Omental fat pad (tissue), 4 donors: ENCODE measurements around the gene FAM24B. TPM values are rescaled to one million over a fixed set of nuclear protein-coding genes. Genes with fewer than 3 reads are reported as not detected.

Experiments used
- ATAC-seq: fragments of 150-250 bp; one replicate; pipeline ENCODE4 v1.9.1; 2016; ENCODE audit warnings: mild to moderate bottlenecking, moderate library complexity; ENCODE audit not compliant: low FRiP score
- DNase-seq: peaks from one replicate; pipeline ENCODE4 v3.0.0-alpha.2; 2019; ENCODE audit warnings: low spot score
- CTCF ChIP-seq, 3 donors: fragments of 450-650 bp; IDR thresholded peaks; one replicate each; pipeline ENCODE4 v1.5.1; 2016 to 2017; ENCODE audit warnings: antibody characterized with exemption in 3 of 3, mild to moderate bottlenecking in 3 of 3, moderate library complexity in 2 of 3
- total RNA-seq, 4 donors: library from RNA; depleted of rRNA; stranded (reverse); fragments of >200 nt; gene quantifications; one replicate each; pipeline ENCODE4 v1.1.0, GENCODE V29; 2016

FAM24B gene
- total RNA-seq, 4 donors from 2014 or later: 1.0 to 4.4 (median 3.2) TPM

DNA sequence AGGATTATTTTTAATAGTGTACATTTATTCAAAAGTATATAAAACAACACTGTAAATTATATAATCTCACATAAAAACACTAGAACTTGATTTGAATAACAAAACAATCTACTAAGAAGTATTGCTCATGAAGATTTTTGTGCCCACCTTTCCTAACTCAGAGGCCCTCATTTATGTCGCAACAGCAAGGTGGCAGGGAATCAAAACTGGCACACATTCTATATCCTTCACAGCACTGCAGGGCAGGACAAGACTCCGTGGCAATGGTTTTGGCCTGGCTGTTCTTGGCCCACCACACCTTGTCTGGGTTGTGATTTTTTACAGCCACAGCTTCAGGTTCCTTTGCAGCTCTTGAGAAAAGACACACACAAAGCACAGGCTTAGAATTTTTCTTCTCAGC lies 30.3 kb downstream of the FAM24B start:
- TF ChIP-seq CTCF (IDR thresholded peaks at IDR 0.05): no peak
- no peak for ATAC-seq
- no peak for DNase-seq

DNA sequence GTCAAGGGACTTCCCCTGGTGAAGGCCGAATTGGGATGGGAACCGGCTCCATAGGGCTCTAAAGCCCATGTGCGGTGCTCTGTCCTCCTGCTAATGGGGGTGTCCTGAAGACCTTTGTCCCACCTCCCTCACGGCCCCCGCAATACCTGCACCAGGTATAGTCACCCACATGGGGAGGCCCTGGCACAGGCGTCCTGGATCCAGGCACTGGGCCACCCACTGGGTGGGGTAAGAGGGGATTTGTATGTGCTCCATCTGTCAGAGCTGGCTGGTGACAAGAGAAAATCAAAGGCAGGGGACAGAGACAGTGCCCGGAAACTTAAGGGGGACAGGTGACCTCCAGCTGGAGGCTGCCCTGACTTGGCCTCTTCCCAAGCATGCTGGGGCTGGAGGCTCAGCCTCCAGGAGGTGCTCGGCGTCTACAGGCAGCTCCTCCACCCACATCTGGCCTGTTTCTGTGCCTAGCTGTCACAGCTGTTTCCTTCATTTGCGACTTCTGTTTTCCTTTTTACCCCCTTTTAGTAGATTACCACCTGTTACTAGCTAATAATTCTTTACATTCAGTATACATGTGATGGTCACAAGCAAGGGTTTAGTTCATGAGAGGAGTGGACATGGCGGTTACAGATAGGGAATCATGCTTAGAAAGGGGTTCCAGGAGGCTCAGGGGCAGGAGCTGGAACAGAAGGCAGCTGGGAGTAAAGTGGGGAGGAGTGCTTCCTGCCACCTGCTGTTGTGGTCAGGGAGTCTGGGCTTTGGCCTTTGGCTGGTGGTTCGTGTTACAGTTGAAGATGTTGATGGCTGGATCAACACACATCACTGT lies 31.4 kb downstream of the FAM24B start:
- no peak for TF ChIP-seq CTCF (IDR thresholded peaks at IDR 0.05)
- ATAC-seq: no peak

GRCh38 chr10:122845783-122846332 lies 33.5 kb downstream of the FAM24B start, which contains the start of gene CUZD1:
Gene CUZD1 (minus strand): TSS chr10:122845857. CDS start chr10:122845843, 14 bp downstream.
- no peak for DNase-seq
- no peak for ATAC-seq
- no peak for TF ChIP-seq CTCF (IDR thresholded peaks at IDR 0.05)

More for the DNA sequence above, 31.4 kb downstream of the FAM24B start:
- DNase-seq: no peak

- DNase-seq: no peak
- no peak for TF ChIP-seq CTCF (IDR thresholded peaks at IDR 0.05)
- ATAC-seq: no peak
These were observed 35.2 kb downstream of the FAM24B start for GRCh38 chr10:122844146-122844545.

GRCh38 chr10:122841569-122841968 lies 37.8 kb downstream of the FAM24B start:
- TF ChIP-seq CTCF (IDR thresholded peaks at IDR 0.05): no peak
- no peak for DNase-seq
- no peak for ATAC-seq

DNA sequence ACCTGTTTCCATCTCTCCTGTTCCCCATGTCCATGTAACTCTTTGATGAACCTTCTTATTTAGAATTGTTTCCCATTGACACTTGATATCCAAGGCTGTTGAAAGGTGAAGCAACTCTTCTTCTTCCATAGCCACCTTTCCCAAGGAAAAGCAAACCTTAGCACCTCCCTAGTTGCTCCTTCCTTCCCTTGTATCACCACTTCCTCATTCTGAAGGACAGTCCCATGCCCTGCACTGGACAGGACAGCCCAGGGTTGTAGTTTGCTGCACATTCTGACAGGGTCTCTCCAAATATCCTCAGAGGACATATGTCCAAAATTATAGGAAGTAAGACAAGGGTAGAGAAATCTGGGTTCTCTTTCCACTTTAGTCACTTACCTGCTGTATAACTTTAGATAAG lies 39.9 kb downstream of the FAM24B start:
- ATAC-seq: no peak
- TF ChIP-seq CTCF (IDR thresholded peaks at IDR 0.05): no peak

GRCh38 chr10:122838880-122839279 lies 40.5 kb downstream of the FAM24B start:
- ATAC-seq (no peak), DNase-seq (no peak)
- no peak for TF ChIP-seq CTCF (IDR thresholded peaks at IDR 0.05)

More for the DNA sequence above, 39.9 kb downstream of the FAM24B start:
- no peak for DNase-seq
